ENCODE measurements around the gene CTSO.

CTSO gene, protein sequence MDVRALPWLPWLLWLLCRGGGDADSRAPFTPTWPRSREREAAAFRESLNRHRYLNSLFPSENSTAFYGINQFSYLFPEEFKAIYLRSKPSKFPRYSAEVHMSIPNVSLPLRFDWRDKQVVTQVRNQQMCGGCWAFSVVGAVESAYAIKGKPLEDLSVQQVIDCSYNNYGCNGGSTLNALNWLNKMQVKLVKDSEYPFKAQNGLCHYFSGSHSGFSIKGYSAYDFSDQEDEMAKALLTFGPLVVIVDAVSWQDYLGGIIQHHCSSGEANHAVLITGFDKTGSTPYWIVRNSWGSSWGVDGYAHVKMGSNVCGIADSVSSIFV

DNA sequence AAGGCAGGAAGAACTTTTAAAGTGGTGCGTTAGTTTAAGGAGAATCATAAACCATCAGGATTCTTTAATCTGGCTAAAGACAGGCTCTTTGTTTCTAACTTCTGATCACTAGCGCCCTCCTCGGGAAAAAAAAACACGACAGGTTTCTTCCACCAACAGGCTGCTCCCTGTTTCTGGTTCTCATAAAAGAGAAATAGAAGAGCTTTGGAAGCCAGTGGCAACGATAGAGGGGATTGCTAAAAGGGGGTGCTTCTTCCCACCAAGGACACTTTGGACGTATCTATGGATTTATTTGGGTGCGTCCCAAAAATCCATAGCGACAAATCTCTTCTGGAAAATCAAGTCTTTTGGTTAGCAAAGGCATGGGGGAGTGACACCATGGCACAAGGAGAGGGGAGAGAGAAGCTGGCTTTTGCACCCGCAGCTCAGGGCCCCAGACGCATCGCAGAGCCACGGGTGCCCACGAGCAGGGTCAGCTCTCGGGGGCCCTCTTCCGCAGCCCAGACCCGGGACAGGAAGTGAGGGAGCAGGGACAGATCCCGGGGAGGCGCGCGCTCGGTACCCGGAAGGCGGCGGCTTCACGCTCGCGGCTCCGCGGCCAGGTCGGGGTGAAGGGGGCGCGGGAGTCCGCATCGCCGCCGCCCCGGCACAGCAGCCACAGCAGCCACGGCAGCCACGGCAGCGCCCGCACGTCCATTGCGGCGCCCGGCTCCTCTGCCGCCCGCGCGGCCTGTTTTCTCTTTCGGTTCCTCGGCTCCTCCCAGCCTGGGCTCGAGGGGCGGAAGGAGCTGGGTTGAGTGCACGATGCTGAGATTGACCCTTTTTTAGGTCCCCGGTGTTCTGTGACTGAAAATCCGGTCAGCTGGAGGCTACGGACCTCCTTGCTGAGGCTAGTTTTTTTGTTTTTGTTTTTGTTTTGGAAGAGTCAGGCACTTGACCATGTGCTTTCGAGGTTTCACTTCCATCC lies at the start of gene CTSO:
TSS of gene CTSO (minus strand) at position 716 of the 967 bp plus-strand sequence. CDS start at position 697, 19 bp downstream.
- in situ Hi-C loops (cut with MboI; ENCODE audit: low sequenced_read_pairs), result no loop called here

DNA sequence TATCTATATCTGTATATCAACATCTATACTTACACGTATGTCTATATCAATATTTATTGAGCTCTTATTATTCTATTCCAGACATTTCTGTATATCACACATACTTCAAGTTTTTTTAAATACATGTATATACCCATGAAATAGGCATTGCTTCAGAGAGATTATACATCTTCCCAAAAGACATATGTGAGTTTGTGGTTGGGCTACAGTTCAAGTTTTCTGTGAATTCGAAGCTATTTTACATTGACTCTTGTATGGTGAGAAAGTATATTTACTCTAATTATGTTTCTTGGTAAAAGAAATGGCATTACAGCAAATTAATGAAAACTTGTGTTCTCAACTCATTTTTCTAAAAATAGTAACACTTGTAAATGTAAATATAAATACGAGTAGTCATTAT lies 46.8 kb upstream of the CTSO start:
- in situ Hi-C loops (cut with MboI; ENCODE audit: low sequenced_read_pairs), result no loop called here

DNA sequence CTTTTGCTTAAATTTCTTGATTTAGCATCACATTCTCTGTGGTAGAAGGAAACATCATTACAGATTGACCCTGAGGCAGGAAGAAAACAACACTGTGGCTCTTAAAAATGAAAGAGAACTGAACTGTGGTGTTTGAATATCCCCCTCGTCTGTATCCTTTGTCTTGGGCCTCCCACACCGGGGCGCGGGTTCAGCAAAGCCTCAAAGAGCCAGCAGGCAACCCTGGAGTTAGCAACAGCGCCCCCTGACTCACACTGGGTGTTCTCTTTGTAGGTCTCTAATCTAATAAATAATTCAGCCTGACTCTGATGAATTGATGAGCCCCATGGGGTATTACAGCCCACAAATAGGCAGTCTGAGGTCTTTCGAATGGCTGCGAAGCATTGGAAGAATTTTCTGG lies 46.1 kb upstream of the CTSO start:
- in situ Hi-C loops (cut with MboI; ENCODE audit: low sequenced_read_pairs), result no loop called here

DNA sequence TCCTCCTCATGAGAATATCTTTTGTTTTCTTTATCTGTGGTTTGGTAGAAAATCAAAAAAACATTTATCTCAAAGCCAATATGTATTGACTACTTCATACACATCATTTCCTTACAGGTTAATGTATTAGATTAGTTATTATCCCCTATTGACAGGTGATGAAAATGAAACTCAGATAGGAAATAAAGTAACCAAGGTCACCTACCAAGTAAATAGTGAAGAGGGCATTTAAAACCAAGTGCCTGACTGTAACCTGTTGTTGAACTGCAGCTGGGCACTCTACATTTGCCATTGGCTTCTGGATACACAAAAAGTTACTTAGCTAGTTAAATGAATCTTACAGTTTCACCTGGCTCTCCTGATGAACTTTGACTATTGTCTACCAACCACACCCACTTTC lies 41.4 kb upstream of the CTSO start:
- in situ Hi-C loops (cut with MboI; ENCODE audit: low sequenced_read_pairs), result no loop called here

DNA sequence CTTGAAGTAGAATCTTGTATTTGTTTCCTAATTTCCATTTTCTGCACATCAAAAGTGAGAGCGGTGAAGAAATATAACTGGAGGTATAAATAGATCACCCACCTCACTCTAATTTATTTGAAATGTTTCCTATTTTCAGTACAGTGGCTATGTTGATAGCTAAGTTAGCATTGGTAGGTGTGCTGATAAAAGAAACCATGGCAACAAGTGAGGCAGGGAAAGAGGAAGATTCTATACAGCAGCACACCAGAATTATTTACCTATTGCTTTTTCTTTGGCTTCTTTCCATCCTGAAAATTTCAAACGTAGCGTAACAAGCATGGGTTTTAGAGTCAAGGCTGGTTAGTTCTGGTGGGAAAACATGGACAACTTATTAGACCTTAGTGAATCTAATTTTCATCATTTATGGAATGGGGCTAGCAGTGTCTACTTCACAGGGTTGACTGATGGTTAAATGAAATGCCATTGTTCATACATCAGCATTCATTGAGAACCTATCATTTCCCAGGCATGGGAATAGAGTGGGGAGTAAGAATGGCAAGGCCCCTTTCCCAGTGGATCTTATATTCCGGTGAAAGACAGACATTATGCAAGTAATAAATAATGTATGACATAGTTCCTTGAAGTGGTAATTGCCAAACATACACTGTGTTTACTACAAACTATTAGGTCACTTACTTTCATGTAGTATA lies 30.6 kb upstream of the CTSO start:
- in situ Hi-C loops (cut with MboI; ENCODE audit: low sequenced_read_pairs), result no loop called here

DNA sequence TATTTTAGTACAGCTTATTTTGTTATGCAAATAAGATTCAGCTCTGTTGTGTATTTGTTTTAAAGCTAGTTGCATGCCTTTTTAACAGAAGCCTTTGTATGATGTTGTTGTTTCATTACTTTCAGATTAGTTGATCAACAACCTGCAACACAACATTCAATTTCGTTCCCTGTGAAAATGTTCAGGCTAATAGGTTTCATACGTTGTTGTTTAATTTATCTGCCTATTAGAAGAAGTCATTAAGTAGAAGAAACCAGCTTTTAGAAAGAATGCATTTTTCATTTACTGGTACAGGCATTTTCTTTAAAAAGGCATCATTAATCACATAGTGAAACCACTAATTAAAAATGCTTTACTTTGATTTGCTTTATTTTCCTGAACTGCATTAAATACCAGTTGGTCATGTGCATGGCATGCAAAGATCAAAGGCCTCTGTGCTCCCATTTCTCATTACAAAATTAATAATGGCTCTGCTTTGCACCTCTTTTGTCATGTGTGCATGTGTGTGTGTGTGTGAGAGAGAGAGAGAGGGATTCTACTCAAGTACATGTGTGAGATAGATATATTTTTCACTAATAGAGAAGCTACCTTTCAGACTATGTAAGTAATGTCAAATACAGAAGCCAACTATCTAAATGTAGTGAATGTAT lies 29.2 kb upstream of the CTSO start:
- in situ Hi-C loops (cut with MboI; ENCODE audit: low sequenced_read_pairs), result no loop called here

DNA sequence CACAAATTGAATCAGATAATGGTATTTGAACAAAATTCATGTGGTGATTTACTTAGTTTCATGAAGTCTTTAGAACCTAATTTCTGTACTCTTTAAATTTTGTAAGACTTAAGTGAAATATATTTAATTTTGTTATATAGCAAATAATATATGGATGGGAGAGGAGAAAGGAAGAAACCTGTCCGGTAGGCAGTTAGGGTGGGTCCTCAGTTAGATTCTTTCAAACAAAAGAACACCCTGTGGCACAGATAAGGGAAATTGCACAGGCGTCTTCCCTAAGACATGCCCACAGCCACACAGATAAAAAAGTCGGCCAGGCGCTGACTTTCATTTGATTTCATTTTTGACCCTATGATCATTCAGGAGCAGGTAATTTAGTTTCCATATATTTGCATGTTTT lies 25.1 kb upstream of the CTSO start:
- in situ Hi-C loops (cut with MboI; ENCODE audit: low sequenced_read_pairs), result no loop called here

DNA sequence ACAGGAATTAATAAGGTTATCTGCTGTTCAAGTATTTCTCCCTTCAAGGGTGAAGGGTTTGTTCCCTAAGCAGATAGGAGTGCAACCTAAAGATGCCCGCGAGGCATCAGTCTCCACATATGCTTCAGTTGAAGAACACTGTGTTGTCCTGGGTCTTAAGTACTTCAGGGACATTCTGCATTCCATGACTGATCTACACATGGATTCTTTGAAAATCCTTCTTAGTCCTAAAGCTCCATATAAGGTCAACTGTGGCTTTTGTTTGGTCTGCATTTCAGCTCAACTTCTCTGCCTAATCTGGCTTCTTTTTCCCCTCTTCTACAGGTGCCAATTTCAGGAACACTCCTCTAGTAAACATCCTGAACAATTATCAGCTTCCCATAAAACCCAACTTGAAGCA lies 21.8 kb upstream of the CTSO start:
- in situ Hi-C loops (cut with MboI; ENCODE audit: low sequenced_read_pairs), result no loop called here

DNA sequence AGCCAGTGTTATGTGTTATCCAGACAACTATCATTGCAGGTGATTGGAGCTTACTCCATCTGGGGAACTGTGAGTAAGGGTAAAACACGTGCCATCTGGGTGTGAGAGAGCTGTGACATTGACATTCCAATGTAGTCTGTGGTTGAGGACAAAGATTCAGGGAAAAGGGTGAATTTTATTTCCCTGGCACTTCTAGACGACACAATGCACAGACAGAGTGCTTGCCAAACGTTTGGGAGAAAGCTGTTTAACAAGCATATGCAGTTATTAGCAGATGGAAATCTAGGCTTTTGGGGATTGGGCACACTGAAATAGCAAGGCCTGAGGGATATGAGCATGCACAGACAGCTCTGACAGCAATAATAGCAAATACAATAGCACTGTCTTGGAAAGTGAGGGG lies 21.3 kb upstream of the CTSO start:
- in situ Hi-C loops (cut with MboI; ENCODE audit: low sequenced_read_pairs), result no loop called here

DNA sequence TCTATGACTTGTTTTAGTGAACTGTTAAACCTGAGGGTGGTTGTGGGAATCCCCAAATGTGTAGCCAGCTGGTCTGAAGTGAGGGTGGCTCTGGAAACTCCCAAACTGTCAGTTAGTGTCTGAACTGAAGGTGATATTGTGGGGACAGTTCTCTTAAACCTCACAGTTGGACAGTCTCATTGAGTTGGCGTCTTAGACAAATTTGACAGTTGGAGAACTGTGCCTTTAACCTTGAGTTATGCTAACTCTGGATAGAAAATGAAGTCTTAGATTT lies 20.7 kb upstream of the CTSO start:
- in situ Hi-C loops (cut with MboI; ENCODE audit: low sequenced_read_pairs), result no loop called here

DNA sequence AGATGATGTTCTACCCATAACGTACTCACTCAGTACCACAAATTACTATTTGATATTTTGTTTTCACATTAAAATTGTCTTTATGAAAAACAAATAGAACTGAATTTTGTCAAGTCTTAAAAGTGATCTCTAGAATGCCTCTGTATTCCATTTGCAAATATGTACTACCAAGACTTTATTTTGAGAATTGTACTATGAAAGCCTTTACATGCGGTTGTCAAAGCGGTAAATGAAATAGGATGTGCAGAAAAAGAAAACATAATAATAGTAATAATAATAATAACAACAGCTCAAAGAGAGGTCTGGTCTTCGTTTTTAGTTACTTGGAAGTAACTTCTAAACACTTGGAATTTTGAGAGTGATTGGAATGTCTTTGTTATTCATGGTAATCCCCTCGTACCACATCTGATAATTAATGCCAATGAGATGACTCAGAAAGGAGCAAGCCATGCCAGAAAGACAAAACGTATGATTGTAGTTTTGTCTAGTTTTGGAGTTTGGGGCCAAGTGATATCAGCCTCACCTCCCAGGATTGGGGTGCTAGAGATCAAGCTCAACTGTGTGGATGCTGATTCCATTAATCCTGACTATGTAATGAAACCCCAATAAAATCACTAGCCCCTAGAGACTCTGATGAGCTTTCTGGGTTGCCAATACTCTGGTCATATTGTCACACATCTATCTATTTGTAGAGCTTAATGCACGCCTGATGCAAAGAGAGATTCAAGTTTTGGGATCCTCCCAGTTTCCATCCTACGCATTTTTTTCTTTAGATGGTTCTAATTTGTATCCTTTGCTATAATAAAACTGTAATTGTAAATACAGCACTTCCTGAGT lies 20.2 kb upstream of the CTSO start:
- in situ Hi-C loops (cut with MboI; ENCODE audit: low sequenced_read_pairs), result no loop called here

DNA sequence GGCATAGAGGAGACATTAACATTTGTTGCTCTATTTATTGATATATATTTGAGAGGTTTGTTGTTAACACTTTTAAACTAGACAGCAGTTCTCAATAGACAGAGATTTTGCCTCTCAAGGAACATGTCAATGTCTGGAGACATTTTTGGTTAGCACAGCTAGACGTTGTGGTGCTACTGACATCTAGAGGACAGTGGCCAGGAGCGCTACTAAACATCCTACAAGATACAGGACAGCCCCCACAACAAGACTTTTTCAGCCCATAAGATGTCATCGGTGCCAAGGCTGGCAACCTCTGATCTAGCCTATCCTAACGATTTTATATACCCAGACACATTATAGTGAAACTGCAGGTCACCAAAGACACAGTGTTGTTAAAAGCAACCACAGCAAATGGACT lies 18.4 kb upstream of the CTSO start:
- in situ Hi-C loops (cut with MboI; ENCODE audit: low sequenced_read_pairs), result no loop called here

DNA sequence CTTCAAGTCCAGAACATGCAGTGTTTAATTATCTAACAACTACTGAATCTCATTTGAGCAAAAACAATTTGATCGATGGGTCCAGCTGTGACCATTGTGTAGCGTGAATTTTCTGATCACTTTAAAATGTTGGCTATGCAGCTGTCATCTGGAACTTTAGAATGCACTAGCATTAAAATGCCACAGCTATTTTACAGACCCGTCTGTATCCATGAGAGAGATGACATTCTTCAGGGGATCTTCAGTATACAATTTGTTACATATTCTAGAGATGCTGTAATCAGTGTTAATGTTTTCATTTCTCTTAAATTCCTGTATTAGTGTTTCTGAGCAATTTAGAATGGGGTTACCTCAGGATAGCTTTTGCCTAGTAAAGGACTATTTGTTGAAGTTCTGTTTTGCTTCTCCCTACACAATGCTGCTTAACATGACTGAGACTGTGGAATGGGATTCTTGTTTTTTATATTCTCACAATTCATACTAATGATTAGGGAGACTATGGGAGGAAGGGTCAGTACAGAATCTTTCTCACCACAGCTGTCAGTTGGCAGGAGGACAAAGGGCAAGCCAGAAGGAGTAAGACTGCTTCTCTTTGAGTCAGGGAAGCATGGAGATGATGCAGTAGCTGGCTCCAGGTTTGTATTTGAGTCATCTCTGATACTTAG lies 13.2 kb upstream of the CTSO start:
- in situ Hi-C loops (cut with MboI; ENCODE audit: low sequenced_read_pairs), result no loop called here

DNA sequence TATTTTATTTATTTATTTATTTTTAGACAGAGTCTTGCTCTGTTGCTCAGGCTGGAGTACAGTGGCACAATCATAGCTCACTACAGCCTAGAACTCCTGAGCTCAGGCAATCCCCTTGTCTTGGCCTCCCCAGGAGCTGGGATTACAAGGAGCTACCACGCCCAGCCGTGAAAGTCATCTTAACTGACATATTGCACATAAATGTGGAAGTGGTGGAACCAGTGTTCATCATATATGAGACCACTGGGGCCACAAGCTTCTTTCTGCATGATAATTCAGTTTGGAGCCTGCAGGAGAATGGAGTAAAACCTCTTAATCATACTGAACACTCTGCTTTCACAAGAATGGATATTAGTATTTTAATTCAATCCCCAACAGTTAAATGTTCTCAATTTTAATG lies 12.5 kb upstream of the CTSO start:
- in situ Hi-C loops (cut with MboI; ENCODE audit: low sequenced_read_pairs), result no loop called here

DNA sequence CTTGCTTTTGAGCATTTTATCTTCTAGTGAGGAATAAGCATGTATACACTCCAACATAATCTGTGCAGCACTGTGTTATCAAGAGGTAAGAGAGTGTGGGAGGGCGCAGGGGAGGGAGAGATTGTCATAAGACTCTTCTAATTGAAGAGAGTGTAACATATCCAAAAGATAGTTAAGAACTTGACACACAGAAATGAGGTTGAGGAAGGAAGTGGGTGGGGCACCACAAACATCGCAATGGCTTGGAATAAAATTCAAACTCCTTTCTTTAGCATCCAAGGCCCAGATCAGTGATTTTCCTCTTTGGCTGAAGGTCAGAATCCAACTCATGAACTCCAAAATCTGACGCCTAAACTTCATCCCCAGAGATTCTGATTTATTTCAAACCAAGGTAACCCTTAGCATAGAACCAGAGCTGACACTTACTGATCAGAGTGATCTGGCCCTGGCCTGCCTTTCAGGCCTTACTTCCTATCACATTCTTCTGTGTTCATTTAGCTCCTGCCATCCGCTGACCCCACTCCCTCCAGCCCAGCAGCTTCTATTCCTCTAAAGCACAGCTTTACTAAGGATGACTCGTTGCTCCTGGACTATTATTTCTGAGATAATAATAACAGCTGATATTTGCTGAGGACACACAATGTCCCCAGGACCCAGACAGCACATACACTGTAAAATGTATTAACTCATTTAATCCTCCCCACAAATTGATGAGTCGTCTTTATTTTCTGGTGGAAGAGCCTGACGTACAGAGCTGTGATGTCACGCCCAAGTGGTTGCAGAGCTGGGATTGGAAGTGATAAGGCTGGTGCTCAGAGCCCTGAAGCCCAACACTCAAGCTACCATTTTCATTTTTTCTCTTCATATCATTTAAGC lies 10.6 kb upstream of the CTSO start:
- in situ Hi-C loops (cut with MboI; ENCODE audit: low sequenced_read_pairs), result no loop called here

DNA sequence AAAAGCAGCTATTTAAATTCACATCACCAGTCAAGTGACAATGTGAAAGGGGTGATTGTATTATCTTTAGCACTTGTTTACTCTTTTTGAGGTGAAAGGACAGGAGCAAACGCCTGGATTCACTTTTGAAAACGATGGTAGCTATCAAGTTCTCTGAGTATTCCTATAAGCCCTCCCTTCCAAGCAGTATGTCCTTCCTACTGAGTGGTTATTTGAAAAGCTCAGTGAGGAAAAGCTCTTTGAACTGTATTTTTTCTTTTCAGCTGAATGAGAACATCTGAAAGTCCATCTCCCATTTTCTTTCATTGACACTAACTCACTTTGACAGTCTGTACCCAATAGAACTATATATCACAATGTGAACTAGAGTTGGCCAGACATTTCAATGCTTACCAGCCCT lies 9.1 kb upstream of the CTSO start:
- in situ Hi-C loops (cut with MboI; ENCODE audit: low sequenced_read_pairs), result no loop called here

DNA sequence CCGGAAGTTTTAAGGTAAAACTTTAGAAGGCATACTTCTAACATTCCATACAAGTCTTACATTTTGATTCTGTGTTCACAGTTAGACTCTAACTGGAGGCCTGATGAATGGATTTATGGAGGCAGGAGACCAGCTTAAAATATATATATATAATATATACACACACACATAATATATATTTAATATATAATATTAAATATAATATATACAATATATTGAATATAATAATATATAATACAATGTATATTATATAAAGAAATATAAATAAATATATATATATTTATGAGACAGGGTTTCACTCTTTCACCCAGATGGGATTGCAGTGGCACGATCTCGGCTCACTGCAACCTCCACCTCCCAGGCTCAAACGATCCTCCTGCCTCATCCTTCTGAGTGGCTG lies 7.9 kb upstream of the CTSO start:
- in situ Hi-C loops (cut with MboI; ENCODE audit: low sequenced_read_pairs), result no loop called here

DNA sequence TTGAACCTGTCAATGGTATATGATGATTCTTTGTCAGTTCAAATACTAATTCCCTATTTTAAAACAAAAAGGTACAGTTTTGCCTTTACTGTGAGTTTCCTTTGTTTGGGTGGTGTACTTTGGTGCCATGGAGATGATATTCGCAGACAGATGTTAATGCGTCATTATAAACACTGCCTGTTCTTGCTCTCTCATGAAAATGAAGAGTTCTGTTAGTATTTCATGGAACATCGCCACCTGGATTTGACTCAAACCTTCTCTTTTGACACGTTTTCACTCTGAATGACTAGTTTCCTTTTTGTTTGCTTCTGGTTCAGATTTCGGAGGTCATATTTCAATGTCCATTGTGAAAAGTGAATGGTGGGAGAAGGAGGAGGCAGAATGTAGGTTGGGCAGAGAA lies 6.9 kb upstream of the CTSO start:
- in situ Hi-C loops (cut with MboI; ENCODE audit: low sequenced_read_pairs), result no loop called here

DNA sequence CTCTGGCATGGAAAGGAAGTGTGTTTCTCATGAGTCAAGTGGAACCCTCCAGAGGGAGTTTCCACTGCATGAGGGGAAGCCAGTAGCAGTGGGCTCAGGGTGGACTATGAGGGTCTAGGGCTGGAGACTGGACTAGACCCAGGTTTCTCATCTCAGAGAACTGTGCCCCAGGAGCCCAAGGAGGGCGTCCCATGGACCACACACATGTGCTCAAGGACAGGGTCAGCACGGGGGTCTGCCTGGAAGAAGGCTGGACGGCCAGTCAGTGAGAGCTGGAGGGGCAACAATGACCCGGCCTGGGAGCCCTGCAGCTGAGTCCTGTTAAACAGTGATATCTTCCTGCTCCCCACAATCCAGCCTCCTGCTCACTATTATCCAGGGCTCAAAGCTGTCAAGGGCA lies 5.8 kb upstream of the CTSO start:
- in situ Hi-C loops (cut with MboI; ENCODE audit: low sequenced_read_pairs), result no loop called here

All from HL-60/S4 (cell line).